Activated CD4-positive, alpha-beta T cell treated with anti-CD3 and anti-CD28 coated beads for 1 hour (primary cell): ENCODE data around the gene SULT2B1.
"Not testable (repeated sequence)": the region's sequence is repeated elsewhere in the genome, so short reads cannot be mapped to it uniquely, and the experiment has no call there.

Experiments
- DNase-seq: peaks from one replicate; pipeline ENCODE4 v3.0.0-alpha.2; 2020

The SULT2B1 gene

DNA sequence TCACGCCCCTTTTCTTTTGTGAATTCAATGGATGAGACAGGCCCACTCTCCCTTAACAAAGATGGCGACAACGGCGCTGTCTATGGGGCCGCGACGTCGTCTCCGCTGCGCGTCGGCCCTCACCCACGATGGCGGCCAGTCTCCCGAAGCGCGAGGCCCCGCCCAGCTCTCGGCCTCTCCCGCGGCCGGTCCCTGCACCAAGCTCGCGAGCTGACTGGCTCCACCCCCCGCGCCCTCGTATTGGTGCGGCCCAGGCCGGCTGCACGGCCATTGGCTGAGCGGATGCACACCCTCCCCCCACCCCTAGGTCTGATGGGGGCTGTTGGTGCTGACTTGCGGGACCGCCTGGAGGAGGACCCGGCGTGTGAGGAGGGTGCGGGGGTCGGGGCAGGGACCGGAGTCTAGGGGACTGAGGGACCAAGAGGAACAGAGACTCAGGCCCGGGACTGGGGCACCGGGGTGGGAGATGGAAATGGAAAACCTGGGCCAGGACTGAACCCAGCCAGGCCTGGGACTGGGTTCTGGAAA is 72.2 kb downstream of the SULT2B1 start:
- peak; percentile 91 for DNase-seq

DNA sequence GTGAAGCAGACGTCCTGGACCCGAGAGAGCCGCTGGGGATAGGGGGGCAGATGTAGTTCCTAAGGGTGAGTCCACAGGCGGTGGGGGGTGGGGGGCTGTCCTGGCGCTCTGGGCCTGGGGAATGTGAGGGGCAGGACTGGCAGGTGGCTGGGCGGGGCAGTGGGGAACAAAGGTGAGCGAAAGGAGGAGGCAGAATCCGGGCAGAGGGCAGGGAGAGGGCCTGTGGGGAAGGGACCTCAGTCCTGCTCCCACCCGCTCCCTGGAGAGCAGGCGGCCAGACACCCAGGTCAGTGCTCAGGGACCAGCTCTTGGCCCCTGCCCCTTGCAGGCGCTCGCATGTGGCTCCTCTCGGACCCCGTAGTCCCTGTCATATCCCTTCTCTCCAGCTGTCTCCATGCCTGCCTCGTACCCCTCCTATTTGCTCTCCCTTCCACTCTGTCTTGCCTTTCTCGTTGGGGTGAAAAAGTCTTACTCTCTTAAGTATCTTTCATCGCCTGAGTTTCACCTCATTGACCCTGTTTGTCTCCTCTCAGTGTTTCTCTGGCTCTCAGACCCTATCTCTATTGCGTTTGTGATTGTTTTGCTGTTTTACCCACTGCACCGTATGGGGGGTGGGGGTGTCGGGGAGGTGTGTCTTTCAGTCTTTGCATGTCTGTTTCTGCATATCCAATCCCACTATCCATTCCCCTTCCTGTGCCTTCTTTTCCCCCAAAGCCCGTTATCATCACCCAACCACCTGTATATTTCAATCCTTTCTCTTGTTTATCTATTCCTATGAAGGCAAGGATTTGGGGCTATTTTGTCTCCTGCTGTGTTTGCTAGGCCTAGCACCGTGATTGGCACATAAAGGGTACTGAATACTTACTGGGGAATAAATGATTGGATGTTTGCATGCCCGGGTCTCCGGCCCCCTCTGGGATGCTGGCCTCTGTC is 73.1 kb downstream of the SULT2B1 start:
- DNase-seq: no peak

DNA sequence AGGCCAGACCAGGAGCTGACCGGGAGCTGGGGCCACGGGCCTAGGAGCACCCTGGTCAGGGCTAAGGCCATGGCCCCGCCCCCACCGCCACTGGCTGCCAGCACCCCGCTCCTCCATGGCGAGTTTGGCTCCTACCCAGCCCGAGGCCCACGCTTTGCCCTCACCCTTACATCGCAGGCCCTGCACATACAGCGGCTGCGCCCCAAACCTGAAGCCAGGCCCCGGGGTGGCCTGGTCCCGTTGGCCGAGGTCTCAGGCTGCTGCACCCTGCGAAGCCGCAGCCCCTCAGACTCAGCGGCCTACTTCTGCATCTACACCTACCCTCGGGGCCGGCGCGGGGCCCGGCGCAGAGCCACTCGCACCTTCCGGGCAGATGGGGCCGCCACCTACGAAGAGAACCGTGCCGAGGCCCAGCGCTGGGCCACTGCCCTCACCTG is 73.9 kb downstream of the SULT2B1 start:
- DNase-seq: no peak

DNA sequence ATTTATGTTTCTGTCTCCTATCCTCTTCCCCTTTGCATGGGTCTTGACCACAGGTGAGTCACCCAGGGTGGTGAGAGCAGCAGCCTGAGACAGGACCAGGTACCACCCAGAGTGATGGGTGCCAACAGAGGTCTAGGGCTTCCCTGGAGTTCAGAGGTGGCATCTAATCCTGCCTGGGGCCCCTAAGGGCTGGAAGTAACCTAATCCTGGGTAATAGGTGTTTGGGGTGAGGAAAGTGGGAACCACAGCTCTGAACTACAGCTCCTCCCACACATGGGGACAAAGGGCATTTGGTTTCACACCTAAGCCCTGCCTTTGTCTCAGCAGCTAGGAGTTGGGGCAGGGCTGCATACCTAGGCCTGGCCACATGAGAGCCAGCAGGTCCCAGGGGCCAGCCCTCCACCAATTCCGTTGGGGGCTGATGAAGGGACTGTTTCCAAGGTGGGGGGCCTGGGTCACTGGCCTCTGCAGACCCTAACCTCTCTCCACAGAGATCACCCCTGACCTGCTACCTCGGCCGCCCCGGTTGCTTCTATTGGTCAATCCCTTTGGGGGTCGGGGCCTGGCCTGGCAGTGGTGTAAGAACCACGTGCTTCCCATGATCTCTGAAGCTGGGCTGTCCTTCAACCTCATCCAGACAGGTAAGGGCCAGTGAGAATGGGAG is 75.4 kb downstream of the SULT2B1 start:
- no peak for DNase-seq

DNA sequence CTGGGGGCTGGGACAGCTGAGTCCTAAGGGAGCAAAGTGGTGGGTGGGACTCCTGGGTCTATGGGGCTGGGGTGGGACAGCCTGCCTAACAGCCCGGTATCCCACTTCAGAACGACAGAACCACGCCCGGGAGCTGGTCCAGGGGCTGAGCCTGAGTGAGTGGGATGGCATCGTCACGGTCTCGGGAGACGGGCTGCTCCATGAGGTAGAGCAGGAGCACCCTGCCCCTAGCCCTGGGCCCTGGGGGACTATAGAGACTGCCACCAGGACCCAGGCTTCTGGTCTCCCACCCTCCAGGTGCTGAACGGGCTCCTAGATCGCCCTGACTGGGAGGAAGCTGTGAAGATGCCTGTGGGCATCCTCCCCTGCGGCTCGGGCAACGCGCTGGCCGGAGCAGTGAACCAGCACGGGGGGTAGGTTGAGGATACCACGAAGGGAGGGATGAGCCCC is 75.9 kb downstream of the SULT2B1 start:
- DNase-seq: no peak

DNA sequence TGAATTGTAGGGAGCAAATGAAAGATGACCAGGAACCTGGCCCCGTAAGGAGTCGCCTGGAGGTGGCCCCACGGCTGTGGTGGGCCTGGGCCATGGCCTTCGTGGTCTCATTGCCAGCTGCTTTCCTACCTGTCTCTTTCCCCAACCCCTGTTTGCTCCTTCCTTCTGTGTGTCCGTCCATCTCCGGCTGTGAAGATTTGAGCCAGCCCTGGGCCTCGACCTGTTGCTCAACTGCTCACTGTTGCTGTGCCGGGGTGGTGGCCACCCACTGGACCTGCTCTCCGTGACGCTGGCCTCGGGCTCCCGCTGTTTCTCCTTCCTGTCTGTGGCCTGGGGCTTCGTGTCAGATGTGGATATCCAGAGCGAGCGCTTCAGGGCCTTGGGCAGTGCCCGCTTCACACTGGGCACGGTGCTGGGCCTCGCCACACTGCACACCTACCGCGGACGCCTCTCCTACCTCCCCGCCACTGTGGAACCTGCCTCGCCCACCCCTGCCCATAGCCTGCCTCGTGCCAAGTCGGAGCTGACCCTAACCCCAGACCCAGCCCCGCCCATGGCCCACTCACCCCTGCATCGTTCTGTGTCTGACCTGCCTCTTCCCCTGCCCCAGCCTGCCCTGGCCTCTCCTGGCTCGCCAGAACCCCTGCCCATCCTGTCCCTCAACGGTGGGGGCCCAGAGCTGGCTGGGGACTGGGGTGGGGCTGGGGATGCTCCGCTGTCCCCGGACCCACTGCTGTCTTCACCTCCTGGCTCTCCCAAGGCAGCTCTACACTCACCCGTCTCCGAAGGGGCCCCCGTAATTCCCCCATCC is 76.7 kb downstream of the SULT2B1 start:
- no peak for DNase-seq

DNA sequence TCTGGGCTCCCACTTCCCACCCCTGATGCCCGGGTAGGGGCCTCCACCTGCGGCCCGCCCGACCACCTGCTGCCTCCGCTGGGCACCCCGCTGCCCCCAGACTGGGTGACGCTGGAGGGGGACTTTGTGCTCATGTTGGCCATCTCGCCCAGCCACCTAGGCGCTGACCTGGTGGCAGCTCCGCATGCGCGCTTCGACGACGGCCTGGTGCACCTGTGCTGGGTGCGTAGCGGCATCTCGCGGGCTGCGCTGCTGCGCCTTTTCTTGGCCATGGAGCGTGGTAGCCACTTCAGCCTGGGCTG is 77.3 kb downstream of the SULT2B1 start:
- DNase-seq: no peak

DNA sequence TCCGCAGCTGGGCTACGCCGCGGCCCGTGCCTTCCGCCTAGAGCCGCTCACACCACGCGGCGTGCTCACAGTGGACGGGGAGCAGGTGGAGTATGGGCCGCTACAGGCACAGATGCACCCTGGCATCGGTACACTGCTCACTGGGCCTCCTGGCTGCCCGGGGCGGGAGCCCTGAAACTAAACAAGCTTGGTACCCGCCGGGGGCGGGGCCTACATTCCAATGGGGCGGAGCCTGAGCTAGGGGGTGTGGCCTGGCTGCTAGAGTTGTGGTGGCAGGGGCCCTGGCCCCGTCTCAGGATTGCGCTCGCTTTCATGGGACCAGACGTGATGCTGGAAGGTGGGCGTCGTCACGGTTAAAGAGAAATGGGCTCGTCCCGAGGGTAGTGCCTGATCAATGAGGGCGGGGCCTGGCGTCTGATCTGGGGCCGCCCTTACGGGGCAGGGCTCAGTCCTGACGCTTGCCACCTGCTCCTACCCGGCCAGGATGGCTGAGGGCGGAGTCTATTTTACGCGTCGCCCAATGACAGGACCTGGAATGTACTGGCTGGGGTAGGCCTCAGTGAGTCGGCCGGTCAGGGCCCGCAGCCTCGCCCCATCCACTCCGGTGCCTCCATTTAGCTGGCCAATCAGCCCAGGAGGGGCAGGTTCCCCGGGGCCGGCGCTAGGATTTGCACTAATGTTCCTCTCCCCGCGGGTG is 77.8 kb downstream of the SULT2B1 start:
- no peak for DNase-seq

DNA sequence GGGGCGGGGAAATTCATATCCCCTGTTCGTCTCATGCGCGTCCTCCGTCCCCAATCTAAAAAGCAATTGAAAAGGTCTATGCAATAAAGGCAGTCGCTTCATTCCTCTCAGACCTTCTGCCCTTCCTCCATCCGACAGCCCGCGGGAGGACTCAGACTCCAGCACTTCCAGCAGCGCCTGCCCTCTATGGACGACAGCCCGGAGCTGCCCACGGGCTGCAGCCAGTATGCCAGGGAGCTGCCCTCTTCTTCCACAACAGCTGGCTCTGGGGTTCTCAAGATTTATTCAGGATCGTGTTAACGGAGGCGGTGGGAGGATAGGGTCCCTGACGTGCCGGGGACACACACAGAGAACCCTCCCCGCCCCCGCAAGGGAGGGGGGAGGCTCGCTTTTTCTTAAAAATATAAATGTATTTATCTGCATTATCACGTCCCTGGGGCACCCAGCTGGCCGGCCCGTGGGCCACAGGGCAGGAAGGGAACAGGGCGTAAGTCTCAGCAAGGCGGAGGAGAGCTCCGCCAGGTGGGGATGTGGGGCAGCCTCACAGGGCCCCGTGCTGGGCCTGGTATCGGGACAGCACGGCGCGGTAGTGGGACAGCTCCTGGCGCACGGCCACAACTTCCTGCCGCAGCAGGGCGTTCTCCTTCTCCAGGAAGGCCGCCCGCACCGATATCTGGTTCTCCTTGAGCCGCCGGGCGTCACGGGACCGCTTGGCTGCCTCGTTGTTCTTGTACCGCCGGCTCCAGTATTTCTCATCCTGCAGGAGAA is 78.5 kb downstream of the SULT2B1 start:
- DNase-seq: no peak

DNA sequence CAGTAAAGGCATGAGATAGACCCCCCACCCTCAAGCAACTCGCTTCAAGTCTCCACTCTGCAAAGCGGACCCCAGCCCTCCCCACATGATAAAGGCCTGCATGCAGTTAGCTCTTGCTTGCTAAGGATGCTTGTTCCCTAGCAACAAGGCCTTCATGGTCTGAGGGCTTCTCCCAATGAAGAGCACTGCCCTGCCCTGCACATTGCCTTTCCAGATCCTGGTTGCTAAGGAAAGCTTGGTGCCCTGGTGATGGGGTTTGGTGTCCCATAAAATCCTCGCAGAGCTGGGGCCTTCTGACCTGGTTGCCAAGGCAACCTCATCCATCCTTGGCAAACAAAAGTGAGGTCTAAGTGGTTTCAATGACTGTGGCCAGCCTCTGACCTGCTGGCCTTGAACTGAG is 79.3 kb downstream of the SULT2B1 start:
- no peak for DNase-seq

DNA sequence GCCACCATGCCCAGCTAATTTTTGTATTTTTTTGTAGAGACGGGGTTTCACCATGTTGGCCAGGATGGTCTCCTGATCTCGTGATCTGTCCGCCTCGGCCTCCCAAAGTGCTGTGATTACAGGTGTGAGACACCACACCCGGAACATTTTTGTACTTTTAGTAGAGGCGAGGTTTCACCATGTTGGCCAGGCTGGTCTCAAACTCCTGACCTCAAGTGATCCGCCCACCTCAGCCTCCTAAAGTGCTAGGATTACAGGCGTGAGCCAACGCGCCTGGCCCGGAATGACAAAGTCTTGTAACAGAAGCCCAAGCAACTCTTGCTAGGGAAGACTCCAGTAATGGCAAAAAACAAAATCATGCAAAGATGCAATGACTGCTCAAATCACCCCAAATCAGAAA is 80.3 kb downstream of the SULT2B1 start:
- not testable (repeated sequence) for DNase-seq

DNA sequence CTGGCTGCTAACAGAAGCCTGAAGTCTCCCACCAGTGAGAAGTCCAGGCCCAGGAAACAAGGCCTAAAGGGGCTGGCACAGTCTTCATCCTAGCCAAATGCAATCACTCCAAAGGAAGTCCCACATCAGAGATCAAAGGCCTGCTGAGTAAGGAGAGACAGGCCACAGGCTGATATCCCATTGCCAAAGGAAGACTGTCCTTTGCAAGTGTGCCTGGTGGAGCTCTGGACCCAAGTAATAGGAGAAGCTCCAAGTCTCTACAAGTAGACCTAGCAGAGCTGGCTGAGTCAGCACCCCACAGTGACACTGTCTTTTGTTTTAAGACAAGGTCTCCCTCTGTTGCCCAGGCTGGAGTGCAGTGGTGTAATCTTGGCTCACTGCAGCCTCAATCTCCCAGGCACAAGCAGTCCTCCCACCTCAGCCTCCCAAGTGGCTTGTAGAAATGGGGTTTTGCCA is 80.7 kb downstream of the SULT2B1 start:
- no peak for DNase-seq

DNA sequence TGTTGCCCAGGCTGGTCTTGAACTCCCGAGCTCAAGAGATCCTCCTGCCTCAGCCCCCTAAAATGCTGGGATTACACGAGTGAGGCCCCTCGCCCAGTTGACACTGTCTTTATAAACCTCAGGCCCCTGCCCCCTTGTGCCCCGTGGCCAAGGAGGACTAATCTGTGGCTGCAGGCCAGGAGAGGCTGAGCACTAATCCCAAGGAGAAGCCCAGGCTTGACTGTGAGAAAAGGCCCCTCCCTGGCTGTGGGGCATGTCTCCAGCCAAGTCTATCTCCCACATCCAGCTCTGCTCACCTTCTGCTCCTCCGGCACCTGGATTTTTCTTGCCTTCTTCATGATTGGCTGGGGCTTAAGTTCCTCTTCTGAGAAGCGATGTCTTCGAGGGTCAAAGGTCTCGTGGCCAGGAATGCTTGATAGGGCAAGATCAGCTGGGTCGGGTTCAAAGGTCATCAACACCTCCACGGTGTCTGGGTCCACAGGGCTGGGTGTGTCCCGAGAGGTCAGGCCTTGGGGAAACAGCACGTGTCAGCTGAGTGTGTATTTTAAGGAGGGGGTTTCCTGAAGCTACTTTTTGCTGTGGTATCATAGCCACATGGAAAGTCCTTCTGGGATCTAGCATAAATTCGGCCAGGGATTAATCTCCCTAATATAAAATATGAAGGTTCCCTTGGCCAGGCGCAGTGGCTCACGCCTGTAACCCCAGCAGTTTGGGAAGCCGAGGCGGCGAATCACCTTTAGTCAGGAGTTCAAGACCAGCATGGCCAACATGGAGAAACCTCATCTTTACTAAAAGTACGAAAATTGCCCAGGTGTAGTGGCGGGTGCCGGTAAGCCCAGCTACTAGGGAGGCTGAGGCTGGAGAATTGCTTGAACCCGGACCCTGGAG is 81.4 kb downstream of the SULT2B1 start:
- DNase-seq: no peak

DNA sequence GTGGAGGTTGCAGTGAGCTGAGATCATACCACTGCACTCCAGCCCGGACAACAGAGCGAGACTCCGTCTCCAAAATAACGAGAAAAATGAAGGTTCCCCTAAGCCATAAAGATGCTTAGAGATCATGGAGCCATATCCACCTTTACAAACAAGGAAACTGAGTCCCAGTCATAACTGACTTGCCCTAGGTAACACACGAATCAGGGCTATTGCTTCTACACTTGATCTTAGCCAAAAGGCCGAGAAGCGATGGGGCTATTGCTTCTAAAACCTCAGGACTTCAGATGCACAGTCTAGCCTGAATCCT is 82.0 kb downstream of the SULT2B1 start:
- no peak for DNase-seq

DNA sequence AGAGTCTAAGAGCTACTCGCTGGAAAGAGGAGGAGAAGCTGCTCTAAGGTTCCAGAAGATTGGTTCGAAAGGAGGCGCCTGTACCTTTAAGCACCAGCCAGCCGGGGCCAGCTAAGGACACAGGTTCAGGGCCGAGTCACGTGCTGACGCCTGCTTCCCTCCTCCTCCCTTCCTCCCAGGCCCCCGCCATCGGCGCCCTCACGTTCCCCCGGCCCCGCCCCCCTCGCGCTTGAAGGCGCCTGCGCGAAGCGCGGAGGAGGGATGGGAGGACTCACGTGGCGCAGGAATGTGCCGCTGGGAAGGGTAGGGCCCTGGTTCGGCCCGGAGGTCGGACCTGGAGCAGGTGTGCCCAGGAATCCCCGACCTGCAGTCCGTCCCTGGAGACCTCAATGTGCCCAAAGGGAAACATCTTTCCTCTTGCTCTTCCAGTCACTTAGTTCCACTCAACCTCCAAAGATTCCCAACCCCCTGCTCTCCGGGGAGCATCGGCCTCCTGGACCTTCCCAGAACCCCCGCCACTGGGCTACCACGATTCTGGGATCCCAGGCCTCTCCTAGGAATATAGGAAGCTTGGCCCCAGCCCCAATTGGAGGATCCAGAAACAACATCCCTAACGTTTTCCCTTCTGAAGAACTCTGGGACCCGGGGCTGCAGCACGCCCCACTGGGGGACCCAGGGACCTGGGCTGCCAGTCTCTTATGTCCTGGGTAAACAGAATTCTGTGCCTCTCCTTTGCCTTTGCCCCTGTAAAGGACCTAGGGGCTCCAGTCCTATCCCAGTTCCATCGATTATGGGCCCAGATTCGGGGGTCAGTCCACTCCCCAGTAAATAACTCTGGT is 82.7 kb downstream of the SULT2B1 start:
- peak; percentile 83 for DNase-seq

DNA sequence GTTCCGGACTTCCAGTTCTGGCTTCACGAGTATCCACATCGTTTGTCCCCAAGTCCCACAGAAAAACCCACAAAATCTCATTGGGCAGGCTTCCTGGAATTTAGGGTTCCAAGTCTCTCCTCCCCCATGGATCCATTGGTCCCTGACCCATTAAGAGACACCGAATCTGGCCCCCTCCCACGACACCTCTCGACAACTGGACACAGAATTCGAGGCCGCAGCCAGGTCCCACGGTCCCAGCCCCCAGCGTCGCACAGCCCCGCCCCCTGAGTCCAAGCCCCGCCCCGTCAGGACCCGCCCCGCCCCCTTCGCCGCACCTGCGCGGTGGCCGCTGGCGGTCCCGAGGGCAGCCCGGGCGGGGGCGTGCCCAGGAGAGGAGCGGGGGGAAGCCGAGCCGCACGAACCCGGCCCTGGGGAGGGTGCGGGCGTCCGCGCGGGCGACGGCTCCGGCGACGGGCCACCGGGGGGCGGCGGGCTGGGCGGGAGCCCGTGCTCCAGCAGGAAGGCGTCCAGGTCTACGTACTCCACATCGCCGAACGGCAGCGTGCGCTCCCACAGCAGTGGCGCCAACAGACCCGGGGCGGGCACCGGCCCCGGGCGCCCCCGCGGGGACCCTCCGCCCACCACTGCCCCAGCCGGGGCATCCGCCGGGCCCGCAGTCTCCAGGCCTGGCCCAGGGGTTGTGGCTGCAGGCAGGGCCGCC is 83.4 kb downstream of the SULT2B1 start:
- peak; percentile 63 for DNase-seq

DNA sequence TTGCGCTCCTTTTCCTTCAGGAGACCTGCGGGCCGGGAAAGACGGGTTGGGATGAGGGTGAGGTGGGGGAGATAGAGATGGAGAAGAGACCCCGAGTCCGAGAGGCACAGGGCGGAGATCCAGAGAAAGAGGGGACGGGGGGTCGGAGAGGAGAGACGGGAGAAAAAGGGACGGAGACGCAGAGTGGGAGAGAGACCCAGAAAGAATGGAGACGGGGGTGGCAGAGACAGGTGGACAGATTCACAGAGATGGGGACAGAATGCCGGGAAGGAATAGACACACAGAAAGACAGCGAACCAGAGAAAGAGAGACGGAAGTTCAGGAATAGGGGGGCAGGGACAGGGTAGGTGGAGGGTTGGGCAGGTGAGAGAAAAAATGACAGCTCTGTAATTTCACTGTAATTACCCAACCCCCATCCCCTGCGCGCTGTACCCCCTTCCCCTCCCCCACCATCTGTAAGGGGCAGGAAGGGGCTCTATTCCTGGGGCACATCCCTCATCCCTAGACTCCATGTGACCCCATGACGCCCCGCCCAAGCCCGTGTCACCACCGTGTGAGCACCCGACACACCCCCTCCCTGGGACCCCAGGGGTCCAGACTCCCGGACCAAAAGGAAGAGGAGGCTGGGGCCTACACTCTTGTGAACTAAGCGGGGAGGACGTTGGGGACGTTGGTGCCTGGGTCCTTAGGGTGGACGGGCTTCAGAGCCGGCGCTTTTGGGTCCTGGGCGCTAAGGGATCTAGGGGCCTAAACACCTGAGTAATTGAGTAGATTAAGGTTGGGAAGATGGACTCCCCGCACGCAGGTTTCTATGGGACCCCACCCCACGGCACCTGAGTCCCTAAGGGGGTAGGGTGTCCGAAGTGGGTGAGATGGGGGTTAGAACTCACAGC is 84.2 kb downstream of the SULT2B1 start:
- no peak for DNase-seq

DNA sequence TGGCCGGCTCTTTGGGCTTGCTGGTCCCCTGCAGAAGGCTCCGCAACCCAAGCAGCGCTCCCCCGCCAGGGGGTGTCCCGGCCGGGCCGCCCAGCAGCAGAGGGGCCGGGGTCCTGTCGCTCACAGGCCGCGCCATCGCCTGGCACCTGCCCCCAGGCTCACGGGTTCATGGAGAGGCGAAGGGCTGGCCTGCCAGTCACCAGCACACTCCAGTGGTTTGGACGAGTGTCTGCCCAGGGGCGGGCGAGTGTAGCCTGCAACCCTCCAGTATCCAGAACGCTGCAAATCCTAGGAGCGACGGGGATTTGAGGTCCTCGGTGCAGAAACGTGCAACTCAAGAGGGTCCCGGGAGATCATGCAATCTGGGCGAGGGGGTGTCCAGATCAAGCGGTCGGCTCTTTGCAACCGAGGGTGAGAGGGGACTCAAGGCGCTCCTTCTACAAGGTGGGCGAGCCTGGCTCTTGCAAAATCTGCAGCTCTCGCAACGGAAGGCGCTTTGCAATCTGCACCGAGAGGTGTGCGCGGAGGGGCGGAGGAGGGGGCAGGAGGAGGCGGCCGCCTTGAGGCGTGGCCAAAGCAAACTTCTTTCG is 85.0 kb downstream of the SULT2B1 start, which contains the start of gene DBP:
TSS of gene DBP (minus strand) at position 521 of the 590 bp plus-strand sequence. CDS start at position 136, 385 bp downstream.
- DNase-seq: no peak
